H1 (cell line): ENCODE measurements around the gene PRCP.

ENCODE experiments used
- TF ChIP-seq, protein P1 (sequence below): IDR thresholded peaks from 2 replicates; pipeline ENCODE4 v1.6.1; 2012; ENCODE audit warnings: inconsistent platforms
- TF ChIP-seq, protein P2 (sequence below), 3 experiments: IDR thresholded peaks; 1 replicate in 2 of 3; 2 replicates in 1 of 3; pipeline versions ENCODE4 v1.5.1 to v1.6.1; 2011; ENCODE audit warnings: low read length in 3 of 3, mild to moderate bottlenecking in 3 of 3, inconsistent platforms in 2 of 3, low read depth in 1 of 3, moderate library complexity in 1 of 3; ENCODE audit not compliant: insufficient read depth in 1 of 3; ENCODE audit errors: control extremely low read depth in 1 of 3

DNA sequence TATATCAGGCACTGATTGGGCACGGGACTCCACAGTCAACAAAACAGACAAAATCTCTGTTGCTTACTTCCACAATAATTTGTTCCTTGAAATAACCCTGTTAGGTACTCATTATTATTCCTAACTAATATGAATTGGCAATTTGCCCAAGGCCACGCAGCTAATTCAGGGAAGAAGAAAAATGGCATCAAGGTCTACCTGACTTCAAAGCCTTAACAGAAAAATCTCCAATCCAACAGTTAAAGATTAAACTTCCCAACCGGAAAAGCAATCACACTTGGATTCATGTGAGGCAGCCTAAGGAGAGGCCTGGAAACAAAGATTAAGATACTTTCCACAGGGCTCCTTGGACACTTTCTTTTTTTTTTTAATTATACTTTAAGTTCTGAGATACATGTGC is 68.9 kb downstream of the PRCP start:
- TF ChIP-seq, protein P1, sequence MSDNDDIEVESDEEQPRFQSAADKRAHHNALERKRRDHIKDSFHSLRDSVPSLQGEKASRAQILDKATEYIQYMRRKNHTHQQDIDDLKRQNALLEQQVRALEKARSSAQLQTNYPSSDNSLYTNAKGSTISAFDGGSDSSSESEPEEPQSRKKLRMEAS = no peak
- TF ChIP-seq, protein P2, sequence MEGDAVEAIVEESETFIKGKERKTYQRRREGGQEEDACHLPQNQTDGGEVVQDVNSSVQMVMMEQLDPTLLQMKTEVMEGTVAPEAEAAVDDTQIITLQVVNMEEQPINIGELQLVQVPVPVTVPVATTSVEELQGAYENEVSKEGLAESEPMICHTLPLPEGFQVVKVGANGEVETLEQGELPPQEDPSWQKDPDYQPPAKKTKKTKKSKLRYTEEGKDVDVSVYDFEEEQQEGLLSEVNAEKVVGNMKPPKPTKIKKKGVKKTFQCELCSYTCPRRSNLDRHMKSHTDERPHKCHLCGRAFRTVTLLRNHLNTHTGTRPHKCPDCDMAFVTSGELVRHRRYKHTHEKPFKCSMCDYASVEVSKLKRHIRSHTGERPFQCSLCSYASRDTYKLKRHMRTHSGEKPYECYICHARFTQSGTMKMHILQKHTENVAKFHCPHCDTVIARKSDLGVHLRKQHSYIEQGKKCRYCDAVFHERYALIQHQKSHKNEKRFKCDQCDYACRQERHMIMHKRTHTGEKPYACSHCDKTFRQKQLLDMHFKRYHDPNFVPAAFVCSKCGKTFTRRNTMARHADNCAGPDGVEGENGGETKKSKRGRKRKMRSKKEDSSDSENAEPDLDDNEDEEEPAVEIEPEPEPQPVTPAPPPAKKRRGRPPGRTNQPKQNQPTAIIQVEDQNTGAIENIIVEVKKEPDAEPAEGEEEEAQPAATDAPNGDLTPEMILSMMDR (IDR thresholded peaks at IDR 0.05; ENCODE audit: control extremely low read depth in 1 of 3, insufficient read depth in 1 of 3, low read depth in 1 of 3, low read length in 3 of 3) = no peak
